HepG2 (cell line): ENCODE data around the gene ARPIN. TPM values are rescaled to one million over a fixed set of nuclear protein-coding genes. Genes with fewer than 3 reads are reported as not detected.

Source experiments
- DNMT3B ChIP-seq: conservative IDR thresholded peaks from 2 replicates; pipeline ENCODE4 v1.6.1; 2016; ENCODE audit warnings: missing biosample characterization, control low read depth
- ELF3 ChIP-seq: IDR thresholded peaks from 2 replicates; pipeline ENCODE4 v1.6.1; 2016; ENCODE audit warnings: missing genetic modification reagents, missing compliant biosample characterization
- FOXM1 ChIP-seq: sonication (generic); formaldehyde crosslinking; IDR thresholded peaks from 2 replicates; pipeline ENCODE4 v1.5.0; 2020; ENCODE audit warnings: missing genetic modification reagents
- HNRNPLL ChIP-seq: fragments of 200-400 bp; formaldehyde crosslinking; IDR thresholded peaks from 2 replicates; pipeline ENCODE4 v1.6.1; 2017; ENCODE audit warnings: mild to moderate bottlenecking, low read depth, low read length; ENCODE audit not compliant: poor library complexity, severe bottlenecking
- JUN ChIP-seq: sonication (generic); formaldehyde crosslinking; IDR thresholded peaks from 2 replicates; pipeline ENCODE4 v1.4.0; 2020; ENCODE audit warnings: mild to moderate bottlenecking, missing genetic modification reagents
- MXI1 ChIP-seq: IDR thresholded peaks from 3 replicates; pipeline ENCODE4 v1.6.1; 2012; ENCODE audit warnings: low read depth, low read length, inconsistent platforms, borderline replicate concordance
- NPAS2 ChIP-seq: sonication (generic); formaldehyde crosslinking; IDR thresholded peaks from 2 replicates; pipeline ENCODE4 v1.8.0; 2022; ENCODE audit warnings: mild to moderate bottlenecking, missing genetic modification reagents, borderline replicate concordance
- PPARG ChIP-seq: conservative IDR thresholded peaks from 2 replicates; pipeline ENCODE4 v1.6.1; 2016; ENCODE audit warnings: missing biosample characterization, missing genetic modification reagents
- REL ChIP-seq: sonication (generic); formaldehyde crosslinking; conservative IDR thresholded peaks from 2 replicates; pipeline ENCODE4 v1.8.0; 2022; ENCODE audit warnings: mild to moderate bottlenecking, missing genetic modification reagents, moderate library complexity
- TOPORS ChIP-seq: sonication (generic); formaldehyde crosslinking; IDR thresholded peaks from 2 replicates; pipeline ENCODE4 v1.8.0; 2023; ENCODE audit warnings: mild to moderate bottlenecking, missing genetic modification reagents
- XBP1 ChIP-seq: sonication (generic); formaldehyde crosslinking; IDR thresholded peaks from 2 replicates; pipeline ENCODE4 v1.5.0; 2020; ENCODE audit warnings: missing genetic modification reagents
- ZMYM3 ChIP-seq: sonication (generic); formaldehyde crosslinking; IDR thresholded peaks from 2 replicates; pipeline ENCODE4 v1.5.1; 2020; ENCODE audit warnings: mild to moderate bottlenecking, missing genetic modification reagents
- ZNF234 ChIP-seq: sonication (generic); formaldehyde crosslinking; conservative IDR thresholded peaks from 2 replicates; pipeline ENCODE4 v1.5.1; 2020; ENCODE audit warnings: mild to moderate bottlenecking, missing genetic modification reagents
- ZNF326 ChIP-seq: sonication (generic); formaldehyde crosslinking; IDR thresholded peaks from 2 replicates; pipeline ENCODE4 v1.4.0; 2020; ENCODE audit warnings: missing genetic modification reagents, borderline replicate concordance
- ZNF660 ChIP-seq: sonication (generic); formaldehyde crosslinking; IDR thresholded peaks from 2 replicates; pipeline ENCODE4 v1.5.1; 2020; ENCODE audit warnings: mild to moderate bottlenecking, low read depth, missing genetic modification reagents, borderline replicate concordance
- polyA plus RNA-seq, 8 experiments: library from polyadenylated mRNA; depleted of rRNA in 3 of 8; stranded (reverse) in 7 of 8; unstranded in 1 of 8; fragments of >200 nt; fragmentation: Illumina TruSeq in 4 of 8; extraction: Trizol in 4 of 8; gene quantifications; 2 replicates each; pipeline versions ENCODE4 v1.2.1 to v1.2.3, GENCODE V29; 2011 to 2016; ENCODE audit warnings: low read depth in 4 of 8, missing spikeins in 1 of 8, mixed read lengths in 1 of 8; ENCODE audit not compliant: insufficient read depth in 1 of 8
- total RNA-seq, 5 experiments: library from RNA; depleted of rRNA; stranded (reverse); fragments of >200 nt; fragmentation: Illumina TruSeq; extraction: Trizol; gene quantifications; 2 replicates each; pipeline ENCODE4 v1.2.3, GENCODE V29; 2016; ENCODE audit warnings: low read depth in 1 of 5
- TF ChIP-seq, protein P1 (sequence below): sonication (generic); formaldehyde crosslinking; IDR thresholded peaks from 2 replicates; pipeline ENCODE4 v1.8.0; 2022; ENCODE audit warnings: mild to moderate bottlenecking, missing genetic modification reagents, moderate library complexity
- TF ChIP-seq, protein P2 (sequence below): IDR thresholded peaks from 2 replicates; pipeline ENCODE4 v1.6.1; 2016; ENCODE audit warnings: missing genetic modification reagents, missing compliant biosample characterization
- TF ChIP-seq, protein P3 (sequence below): fragments of 450-650 bp; IDR thresholded peaks from 2 replicates; pipeline ENCODE4 v1.6.1; 2017; ENCODE audit warnings: mild to moderate bottlenecking
- TF ChIP-seq, protein P4 (sequence below): sonication (generic); formaldehyde crosslinking; IDR thresholded peaks from 2 replicates; pipeline ENCODE4 v1.5.0; 2020; ENCODE audit warnings: missing genetic modification reagents, mild to moderate bottlenecking, borderline replicate concordance
- TF ChIP-seq, protein P5 (sequence below): sonication (generic); formaldehyde crosslinking; IDR thresholded peaks from 2 replicates; pipeline ENCODE4 v1.9.0; 2022; ENCODE audit warnings: low read depth, missing genetic modification reagents
- TF ChIP-seq, protein P6 (sequence below): sonication (generic); formaldehyde crosslinking; IDR thresholded peaks from 2 replicates; pipeline ENCODE4 v1.4.0; 2020; ENCODE audit warnings: missing genetic modification reagents

Gene ARPIN
- total and polyA plus RNA-seq, 2 of the 13 experiments (the other 11 are each of a cell fraction or from before 2014, with no cell fraction given), result 2.8 to 5.0 TPM

DNA sequence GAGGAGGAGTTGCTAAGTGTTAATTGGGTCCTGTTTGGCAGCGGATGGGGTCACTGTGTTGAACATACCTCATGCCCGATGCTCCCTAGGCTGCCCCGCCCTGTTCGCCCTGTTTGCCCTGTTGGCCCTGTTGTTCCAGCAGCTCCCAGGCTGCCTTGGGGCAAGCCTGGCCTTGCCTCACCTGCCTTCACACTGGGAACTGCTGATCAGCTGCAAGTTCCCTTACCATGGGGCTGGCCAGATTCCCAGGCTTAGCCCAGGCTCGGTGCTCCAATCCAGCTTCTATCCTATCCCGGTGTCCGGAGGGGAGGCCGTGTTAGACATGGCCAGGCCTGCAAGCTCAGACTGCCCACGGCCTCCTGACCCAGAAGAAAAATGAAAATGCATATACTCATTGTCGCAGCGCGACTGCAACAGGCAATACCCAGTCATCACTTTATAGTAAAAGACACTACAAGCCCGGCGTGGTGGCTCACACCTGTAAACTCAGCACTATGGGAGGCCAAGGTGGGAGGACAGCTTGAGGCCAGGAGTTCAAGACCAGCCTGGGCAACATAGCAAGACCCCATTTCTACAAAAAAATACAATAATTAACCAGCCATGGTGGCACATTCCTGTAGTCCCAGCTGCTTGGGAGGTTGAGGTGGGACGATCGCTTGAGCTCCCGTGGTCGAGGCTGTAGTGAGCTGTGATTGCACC lies 45.5 kb upstream of the ARPIN start (continued):
- TF ChIP-seq, protein P1, sequence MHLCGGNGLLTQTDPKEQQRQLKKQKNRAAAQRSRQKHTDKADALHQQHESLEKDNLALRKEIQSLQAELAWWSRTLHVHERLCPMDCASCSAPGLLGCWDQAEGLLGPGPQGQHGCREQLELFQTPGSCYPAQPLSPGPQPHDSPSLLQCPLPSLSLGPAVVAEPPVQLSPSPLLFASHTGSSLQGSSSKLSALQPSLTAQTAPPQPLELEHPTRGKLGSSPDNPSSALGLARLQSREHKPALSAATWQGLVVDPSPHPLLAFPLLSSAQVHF, result no peak
- no peak for TF ChIP-seq NPAS2 (CRISPR knock-in tag)
- TF ChIP-seq, protein P2, sequence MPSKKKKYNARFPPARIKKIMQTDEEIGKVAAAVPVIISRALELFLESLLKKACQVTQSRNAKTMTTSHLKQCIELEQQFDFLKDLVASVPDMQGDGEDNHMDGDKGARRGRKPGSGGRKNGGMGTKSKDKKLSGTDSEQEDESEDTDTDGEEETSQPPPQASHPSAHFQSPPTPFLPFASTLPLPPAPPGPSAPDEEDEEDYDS, result no peak
- no peak for TF ChIP-seq HNRNPLL
- no peak for TF ChIP-seq ZNF234 (CRISPR knock-in tag)
- no peak for TF ChIP-seq REL (CRISPR knock-in tag)
- TF ChIP-seq, protein P3, sequence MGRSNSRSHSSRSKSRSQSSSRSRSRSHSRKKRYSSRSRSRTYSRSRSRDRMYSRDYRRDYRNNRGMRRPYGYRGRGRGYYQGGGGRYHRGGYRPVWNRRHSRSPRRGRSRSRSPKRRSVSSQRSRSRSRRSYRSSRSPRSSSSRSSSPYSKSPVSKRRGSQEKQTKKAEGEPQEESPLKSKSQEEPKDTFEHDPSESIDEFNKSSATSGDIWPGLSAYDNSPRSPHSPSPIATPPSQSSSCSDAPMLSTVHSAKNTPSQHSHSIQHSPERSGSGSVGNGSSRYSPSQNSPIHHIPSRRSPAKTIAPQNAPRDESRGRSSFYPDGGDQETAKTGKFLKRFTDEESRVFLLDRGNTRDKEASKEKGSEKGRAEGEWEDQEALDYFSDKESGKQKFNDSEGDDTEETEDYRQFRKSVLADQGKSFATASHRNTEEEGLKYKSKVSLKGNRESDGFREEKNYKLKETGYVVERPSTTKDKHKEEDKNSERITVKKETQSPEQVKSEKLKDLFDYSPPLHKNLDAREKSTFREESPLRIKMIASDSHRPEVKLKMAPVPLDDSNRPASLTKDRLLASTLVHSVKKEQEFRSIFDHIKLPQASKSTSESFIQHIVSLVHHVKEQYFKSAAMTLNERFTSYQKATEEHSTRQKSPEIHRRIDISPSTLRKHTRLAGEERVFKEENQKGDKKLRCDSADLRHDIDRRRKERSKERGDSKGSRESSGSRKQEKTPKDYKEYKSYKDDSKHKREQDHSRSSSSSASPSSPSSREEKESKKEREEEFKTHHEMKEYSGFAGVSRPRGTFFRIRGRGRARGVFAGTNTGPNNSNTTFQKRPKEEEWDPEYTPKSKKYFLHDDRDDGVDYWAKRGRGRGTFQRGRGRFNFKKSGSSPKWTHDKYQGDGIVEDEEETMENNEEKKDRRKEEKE, result no peak
- no peak for TF ChIP-seq XBP1 (CRISPR knock-in tag)
- TF ChIP-seq JUN (CRISPR knock-in tag), result no peak
- TF ChIP-seq, protein P4, sequence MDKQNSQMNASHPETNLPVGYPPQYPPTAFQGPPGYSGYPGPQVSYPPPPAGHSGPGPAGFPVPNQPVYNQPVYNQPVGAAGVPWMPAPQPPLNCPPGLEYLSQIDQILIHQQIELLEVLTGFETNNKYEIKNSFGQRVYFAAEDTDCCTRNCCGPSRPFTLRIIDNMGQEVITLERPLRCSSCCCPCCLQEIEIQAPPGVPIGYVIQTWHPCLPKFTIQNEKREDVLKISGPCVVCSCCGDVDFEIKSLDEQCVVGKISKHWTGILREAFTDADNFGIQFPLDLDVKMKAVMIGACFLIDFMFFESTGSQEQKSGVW (CRISPR knock-in tag), result no peak
- no peak for TF ChIP-seq FOXM1 (CRISPR knock-in tag)
- no peak for TF ChIP-seq ELF3 (CRISPR knock-in tag)
- TF ChIP-seq PPARG (CRISPR knock-in tag), result no peak; the same call in 1 of the 2 replicates
- TF ChIP-seq, protein P5, sequence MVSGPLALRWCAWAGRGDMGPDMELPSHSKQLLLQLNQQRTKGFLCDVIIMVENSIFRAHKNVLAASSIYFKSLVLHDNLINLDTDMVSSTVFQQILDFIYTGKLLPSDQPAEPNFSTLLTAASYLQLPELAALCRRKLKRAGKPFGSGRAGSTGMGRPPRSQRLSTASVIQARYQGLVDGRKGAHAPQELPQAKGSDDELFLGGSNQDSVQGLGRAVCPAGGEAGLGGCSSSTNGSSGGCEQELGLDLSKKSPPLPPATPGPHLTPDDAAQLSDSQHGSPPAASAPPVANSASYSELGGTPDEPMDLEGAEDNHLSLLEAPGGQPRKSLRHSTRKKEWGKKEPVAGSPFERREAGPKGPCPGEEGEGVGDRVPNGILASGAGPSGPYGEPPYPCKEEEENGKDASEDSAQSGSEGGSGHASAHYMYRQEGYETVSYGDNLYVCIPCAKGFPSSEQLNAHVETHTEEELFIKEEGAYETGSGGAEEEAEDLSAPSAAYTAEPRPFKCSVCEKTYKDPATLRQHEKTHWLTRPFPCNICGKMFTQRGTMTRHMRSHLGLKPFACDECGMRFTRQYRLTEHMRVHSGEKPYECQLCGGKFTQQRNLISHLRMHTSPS (CRISPR knock-in tag), result 0 out of 2 replicates have a peak, but pooled peaks have one; percentile 54
- TF ChIP-seq ZMYM3, result peak; percentile 24; the same call in 1 of the 2 replicates
- TF ChIP-seq ZNF326 (CRISPR knock-in tag), result no peak
- TF ChIP-seq DNMT3B, result no peak
- no peak for TF ChIP-seq MXI1
- TF ChIP-seq ZNF660 (CRISPR knock-in tag), result no peak
- TF ChIP-seq TOPORS (CRISPR knock-in tag), result no peak
- TF ChIP-seq, protein P6, sequence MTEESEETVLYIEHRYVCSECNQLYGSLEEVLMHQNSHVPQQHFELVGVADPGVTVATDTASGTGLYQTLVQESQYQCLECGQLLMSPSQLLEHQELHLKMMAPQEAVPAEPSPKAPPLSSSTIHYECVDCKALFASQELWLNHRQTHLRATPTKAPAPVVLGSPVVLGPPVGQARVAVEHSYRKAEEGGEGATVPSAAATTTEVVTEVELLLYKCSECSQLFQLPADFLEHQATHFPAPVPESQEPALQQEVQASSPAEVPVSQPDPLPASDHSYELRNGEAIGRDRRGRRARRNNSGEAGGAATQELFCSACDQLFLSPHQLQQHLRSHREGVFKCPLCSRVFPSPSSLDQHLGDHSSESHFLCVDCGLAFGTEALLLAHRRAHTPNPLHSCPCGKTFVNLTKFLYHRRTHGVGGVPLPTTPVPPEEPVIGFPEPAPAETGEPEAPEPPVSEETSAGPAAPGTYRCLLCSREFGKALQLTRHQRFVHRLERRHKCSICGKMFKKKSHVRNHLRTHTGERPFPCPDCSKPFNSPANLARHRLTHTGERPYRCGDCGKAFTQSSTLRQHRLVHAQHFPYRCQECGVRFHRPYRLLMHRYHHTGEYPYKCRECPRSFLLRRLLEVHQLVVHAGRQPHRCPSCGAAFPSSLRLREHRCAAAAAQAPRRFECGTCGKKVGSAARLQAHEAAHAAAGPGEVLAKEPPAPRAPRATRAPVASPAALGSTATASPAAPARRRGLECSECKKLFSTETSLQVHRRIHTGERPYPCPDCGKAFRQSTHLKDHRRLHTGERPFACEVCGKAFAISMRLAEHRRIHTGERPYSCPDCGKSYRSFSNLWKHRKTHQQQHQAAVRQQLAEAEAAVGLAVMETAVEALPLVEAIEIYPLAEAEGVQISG (CRISPR knock-in tag), result 0 out of 2 replicates have a peak, but pooled peaks have one; percentile 12
